Caco-2 (cell line): ENCODE results near the gene ATOH1. TPM values are rescaled to one million over a fixed set of nuclear protein-coding genes. Genes with fewer than 3 reads are reported as not detected.

Source experiments
- BruUV-seq: library from RNA; stranded (reverse); fragments of 400-500 nt; replicated peaks from 2 replicates; lab custom pipeline; 2021; lab: Mats Ljungman, UMichigan
- CTCF ChIA-PET: fragments of 300-600 bp; sonication (Branson Sonifier 250); formaldehyde crosslinking; loops from one replicate; lab custom pipeline; 2022; ENCODE audit warnings: antibody characterized with exemption; lab: Charles Lee
- POLR2A ChIA-PET: fragments of 300-600 bp; sonication (Branson Sonifier 250); formaldehyde crosslinking; loops from one replicate; lab custom pipeline; 2022; ENCODE audit warnings: antibody characterized with exemption; lab: Charles Lee
- DNase-seq, 2 experiments: peaks; one replicate each; pipeline versions ENCODE4 v3.0.0 to v3.0.0-alpha.2; 2020 to 2022
- H3K27me3 ChIP-seq: replicated peaks from 2 replicates; pipeline ENCODE4 v1.6.0; 2011; ENCODE audit warnings: low read length; ENCODE audit not compliant: control insufficient read depth, insufficient read depth
- H3K36me3 ChIP-seq: 2 replicates; pipeline ENCODE4 v1.5.1; 2011; ENCODE audit warnings: low read length; ENCODE audit not compliant: control insufficient read depth, insufficient read depth
- H3K4me1 ChIP-seq: fragments of 250-450 bp; sonication (Bioruptor Pico); 2 replicates; pipeline ENCODE4 v1.5.1; 2020; ENCODE audit warnings: mild to moderate bottlenecking
- H3K4me3 ChIP-seq: 2 replicates; pipeline ENCODE4 v1.5.1; 2011; ENCODE audit warnings: low read depth, mild to moderate bottlenecking, control low read depth, low read length
- H3K9me3 ChIP-seq: fragments of 250-450 bp; sonication (Bioruptor Pico); 2 replicates; pipeline ENCODE4 v1.5.1; 2020; ENCODE audit warnings: mild to moderate bottlenecking, moderate library complexity
- H3K27ac Mint-ChIP-seq: one replicate; pipeline ENCODE4 v1.8.0; 2022; ENCODE audit warnings: mixed read lengths; ENCODE audit not compliant: unreplicated experiment
- H3K27me3 Mint-ChIP-seq: one replicate; pipeline ENCODE4 v1.8.0; 2022; ENCODE audit warnings: mixed read lengths; ENCODE audit not compliant: insufficient read depth, unreplicated experiment
- H3K36me3 Mint-ChIP-seq: one replicate; pipeline ENCODE4 v1.8.0; 2022; ENCODE audit warnings: mild to moderate bottlenecking, mixed read lengths; ENCODE audit not compliant: insufficient read depth, unreplicated experiment
- H3K4me1 Mint-ChIP-seq: one replicate; pipeline ENCODE4 v1.8.0; 2022; ENCODE audit warnings: low read depth, mixed read lengths; ENCODE audit not compliant: unreplicated experiment
- H3K4me3 Mint-ChIP-seq: one replicate; pipeline ENCODE4 v1.8.0; 2022; ENCODE audit warnings: mild to moderate bottlenecking, moderate library complexity, mixed read lengths; ENCODE audit not compliant: unreplicated experiment
- H3K9me3 Mint-ChIP-seq: one replicate; pipeline ENCODE4 v1.8.0; 2022; ENCODE audit warnings: mixed read lengths; ENCODE audit not compliant: unreplicated experiment
- intact Hi-C: fragments of 100-400 bp; cut with micrococcal nuclease; formaldehyde crosslinking; loops from one replicate; pipeline ENCODE4 v1.10.0; 2022; ENCODE audit not compliant: unreplicated experiment
- total RNA-seq: library from RNA; stranded (reverse); gene quantifications from 2 replicates; pipeline ENCODE4 v1.2.3, GENCODE V29; 2022
- TF ChIP-seq, protein P1 (sequence below), 2 experiments: fragments of 200-600 bp in 1 of 2; IDR thresholded peaks; 1 replicate in 1 of 2; 2 replicates in 1 of 2; pipeline versions ENCODE4 v1.5.1 to v1.8.0; 2011 to 2022; ENCODE audit warnings: antibody characterized with exemption in 1 of 2, control low read depth in 1 of 2, inconsistent platforms in 1 of 2, low read depth in 1 of 2, low read length in 1 of 2, mild to moderate bottlenecking in 1 of 2, moderate library complexity in 1 of 2; ENCODE audit not compliant: insufficient read depth in 1 of 2, severe bottlenecking in 1 of 2, unreplicated experiment in 1 of 2

The ATOH1 gene
- total RNA-seq, 1 experiment from 2014 or later, result not detected

DNA sequence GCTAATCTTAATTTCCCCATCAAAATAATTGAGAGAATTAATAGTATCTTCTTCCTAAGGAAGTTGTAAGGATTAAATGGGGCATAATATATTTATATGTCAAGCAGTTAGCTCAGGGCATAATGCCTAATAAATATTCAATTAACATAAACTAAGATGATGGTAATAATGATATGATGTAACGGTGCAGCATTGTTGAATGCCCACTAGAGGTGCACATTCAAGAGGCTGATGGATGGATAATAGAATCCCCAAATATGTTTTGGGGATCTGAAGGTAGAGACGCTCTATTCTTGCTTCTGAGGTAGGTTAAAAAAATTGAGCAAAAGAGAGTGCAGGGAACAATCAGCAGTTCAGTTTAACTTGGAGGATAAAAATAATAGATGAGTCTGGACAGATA is 37.1 kb downstream of the ATOH1 start:
- H3K9me3 ChIP-seq, result no peaks in the 10 kb centered on the region
- TF ChIP-seq, protein P1, sequence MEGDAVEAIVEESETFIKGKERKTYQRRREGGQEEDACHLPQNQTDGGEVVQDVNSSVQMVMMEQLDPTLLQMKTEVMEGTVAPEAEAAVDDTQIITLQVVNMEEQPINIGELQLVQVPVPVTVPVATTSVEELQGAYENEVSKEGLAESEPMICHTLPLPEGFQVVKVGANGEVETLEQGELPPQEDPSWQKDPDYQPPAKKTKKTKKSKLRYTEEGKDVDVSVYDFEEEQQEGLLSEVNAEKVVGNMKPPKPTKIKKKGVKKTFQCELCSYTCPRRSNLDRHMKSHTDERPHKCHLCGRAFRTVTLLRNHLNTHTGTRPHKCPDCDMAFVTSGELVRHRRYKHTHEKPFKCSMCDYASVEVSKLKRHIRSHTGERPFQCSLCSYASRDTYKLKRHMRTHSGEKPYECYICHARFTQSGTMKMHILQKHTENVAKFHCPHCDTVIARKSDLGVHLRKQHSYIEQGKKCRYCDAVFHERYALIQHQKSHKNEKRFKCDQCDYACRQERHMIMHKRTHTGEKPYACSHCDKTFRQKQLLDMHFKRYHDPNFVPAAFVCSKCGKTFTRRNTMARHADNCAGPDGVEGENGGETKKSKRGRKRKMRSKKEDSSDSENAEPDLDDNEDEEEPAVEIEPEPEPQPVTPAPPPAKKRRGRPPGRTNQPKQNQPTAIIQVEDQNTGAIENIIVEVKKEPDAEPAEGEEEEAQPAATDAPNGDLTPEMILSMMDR (IDR thresholded peaks at IDR 0.05; ENCODE audit: insufficient read depth in 1 of 2, low read depth in 1 of 2, low read length in 1 of 2, severe bottlenecking in 1 of 2, unreplicated experiment in 1 of 2), result peak in 1 of 2 experiments; percentile 23
- no peaks in the 10 kb centered on the region for H3K27me3 ChIP-seq
- Mint-ChIP-seq H3K9me3 (no peaks in the 10 kb centered on the region), H3K4me1 (no peaks in the 10 kb centered on the region), H3K36me3 (no peaks in the 10 kb centered on the region), H3K4me3 (no peak overlapping the region), H3K27ac (no peak overlapping the region), H3K27me3 (peaks cover 3% of the 10 kb centered on the region)
- POLR2A ChIA-PET, result no interaction called here
- BruUV-seq, result no TSS peak
- CTCF ChIA-PET, result no interaction called here
- H3K4me1 ChIP-seq, result no peaks in the 10 kb centered on the region
- intact Hi-C loops, result no loop called here
- no peak for DNase-seq
- no peak overlapping the region for H3K4me3 ChIP-seq
- no peaks in the 10 kb centered on the region for H3K36me3 ChIP-seq

DNA sequence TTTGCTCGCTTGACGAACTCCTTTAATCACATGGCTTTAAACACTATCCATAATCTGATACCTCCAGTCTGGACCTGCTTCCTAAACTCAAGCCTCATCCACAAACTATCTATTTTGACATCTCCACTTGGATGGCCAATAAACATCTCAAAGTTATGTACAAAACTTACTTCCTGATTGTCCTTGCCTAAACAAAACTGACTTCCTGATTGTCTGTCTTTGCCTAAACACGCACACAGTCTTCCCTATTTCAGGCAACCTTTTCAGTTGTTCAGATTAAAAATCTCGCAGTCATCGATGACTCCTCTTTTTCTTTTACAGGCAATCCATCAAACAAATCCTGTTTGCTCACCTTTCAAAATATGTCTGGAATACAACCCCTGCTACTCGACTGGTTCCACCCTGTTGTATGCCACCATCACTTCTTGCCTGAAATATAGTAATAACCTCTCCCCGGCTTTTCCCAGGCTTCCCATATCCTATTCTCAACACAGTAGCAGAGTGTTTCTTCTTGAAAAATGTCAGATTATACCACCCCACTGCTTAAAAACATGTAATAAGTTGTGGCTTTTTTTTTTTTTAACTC is 39.0 kb downstream of the ATOH1 start:
- intact Hi-C loops, result no loop called here
- POLR2A ChIA-PET, result no interaction called here
- Mint-ChIP-seq H3K36me3 (no peaks in the 10 kb centered on the region), H3K27ac (no peak overlapping the region), H3K4me1 (no peaks in the 10 kb centered on the region), H3K4me3 (no peak overlapping the region), H3K9me3 (no peaks in the 10 kb centered on the region), H3K27me3 (peaks cover 5% of the 10 kb centered on the region)
- DNase-seq, result no peak
- BruUV-seq, result no TSS peak
- Histone ChIP-seq H3K36me3 (no peaks in the 10 kb centered on the region), H3K27me3 (no peaks in the 10 kb centered on the region), H3K9me3 (no peaks in the 10 kb centered on the region), H3K4me1 (no peaks in the 10 kb centered on the region), H3K4me3 (no peak overlapping the region)
- TF ChIP-seq, protein P1 (IDR thresholded peaks at IDR 0.05; ENCODE audit: insufficient read depth in 1 of 2, low read depth in 1 of 2, low read length in 1 of 2, severe bottlenecking in 1 of 2, unreplicated experiment in 1 of 2), result no peak
- CTCF ChIA-PET, result no interaction called here

DNA sequence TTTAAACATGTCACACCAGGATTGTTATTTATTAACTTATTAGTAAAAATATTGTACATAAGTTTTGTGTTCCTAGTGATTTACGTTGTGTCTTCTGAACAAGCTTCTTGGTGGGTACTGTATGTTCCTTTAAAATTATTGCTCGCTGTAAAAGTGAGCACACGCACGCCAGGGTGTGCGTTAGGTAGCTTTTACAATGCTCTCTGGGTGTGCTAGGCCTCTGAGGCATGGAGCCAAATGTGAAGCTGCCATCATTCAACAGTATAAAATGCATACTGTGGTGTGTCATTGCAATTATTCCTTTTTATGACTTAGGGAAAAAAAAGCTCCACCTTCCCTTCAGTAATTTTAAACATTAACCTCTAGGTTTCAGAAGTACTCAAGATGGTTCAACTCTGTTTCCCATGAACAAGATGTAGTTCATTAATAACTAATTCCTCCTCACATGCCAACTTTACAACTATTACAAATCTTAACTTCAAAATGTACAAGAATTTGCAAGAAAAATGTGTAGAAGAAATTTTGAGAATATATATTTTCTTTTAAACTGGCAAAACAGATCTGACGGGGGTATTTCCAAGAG is 42.4 kb downstream of the ATOH1 start:
- H3K4me3 Mint-ChIP-seq, result no peak overlapping the region
- CTCF ChIA-PET, result no interaction called here
- no peak for DNase-seq
- TF ChIP-seq, protein P1 (IDR thresholded peaks at IDR 0.05; ENCODE audit: insufficient read depth in 1 of 2, low read depth in 1 of 2, low read length in 1 of 2, severe bottlenecking in 1 of 2, unreplicated experiment in 1 of 2), result no peak
- no peaks in the 10 kb centered on the region for H3K9me3 Mint-ChIP-seq
- no TSS peak for BruUV-seq
- peaks cover 6% of the 10 kb centered on the region for H3K27me3 Mint-ChIP-seq
- no peaks in the 10 kb centered on the region for H3K27me3 ChIP-seq
- H3K36me3 ChIP-seq, result no peaks in the 10 kb centered on the region
- no peaks in the 10 kb centered on the region for H3K9me3 ChIP-seq
- H3K4me1 Mint-ChIP-seq, result no peaks in the 10 kb centered on the region
- no peaks in the 10 kb centered on the region for H3K36me3 Mint-ChIP-seq
- no peaks in the 10 kb centered on the region for H3K4me1 ChIP-seq
- no peak overlapping the region for H3K4me3 ChIP-seq
- POLR2A ChIA-PET, result no interaction called here
- no peak overlapping the region for H3K27ac Mint-ChIP-seq
- intact Hi-C loops, result no loop called here
